Mucosa of descending colon (tissue), 3 donors: ENCODE measurements around the gene TUBB6. TPM values are rescaled to one million over a fixed set of nuclear protein-coding genes. Genes with fewer than 3 reads are reported as not detected.

ENCODE experiments used
- ATAC-seq: fragments of 200-7000 bp; cut with Tn5 transposase; one replicate; pipeline ENCODE4 v1.9.1; 2020; ENCODE audit warnings: mild to moderate bottlenecking, moderate library complexity
- DNase-seq, 3 donors: peaks; one replicate each; pipeline ENCODE4 v3.0.0-alpha.2; 2020
- H3K36me3 ChIP-seq: fragments of 200-600 bp; one replicate; pipeline ENCODE4 v1.8.0; 2021; ENCODE audit warnings: low read depth, mild to moderate bottlenecking
- H3K4me1 ChIP-seq: fragments of 200-600 bp; one replicate; pipeline ENCODE4 v1.8.0; 2021; ENCODE audit warnings: low read depth, mild to moderate bottlenecking
- H3K4me3 ChIP-seq: fragments of 200-600 bp; one replicate; pipeline ENCODE4 v1.8.0; 2021; ENCODE audit warnings: mild to moderate bottlenecking
- H3K9me3 ChIP-seq: fragments of 200-600 bp; one replicate; pipeline ENCODE4 v1.8.0; 2021; ENCODE audit warnings: mild to moderate bottlenecking
- intact Hi-C, 2 donors: fragments of 100-400 bp; cut with DNase I in 1 of 2; cut with micrococcal nuclease in 1 of 2; formaldehyde crosslinking; loops; one replicate each; pipeline versions ENCODE4 v1.11.0 to v1.11.1; 2022; cut with DNase I, micrococcal nuclease
- total RNA-seq, 3 donors: library from RNA; stranded (reverse); fragmentation: NEBNext Ultra II Directional in 2 of 3; extraction: Animal tissue kit (Norgen Biotek cat#: 25700) in 2 of 3; gene quantifications; one replicate each; pipeline versions ENCODE4 v1.2.1 to v1.2.4, GENCODE V29; 2021 to 2023
- TF ChIP-seq, protein P1 (sequence below): fragments of 200-600 bp; IDR thresholded peaks from one replicate; pipeline ENCODE4 v1.8.0; 2022; ENCODE audit warnings: antibody characterized with exemption, mild to moderate bottlenecking
- donor health status: DM: no; HTN: no; CAD: no; lungs with moderate emphysema.
- donor health status: DM: no; HTN: no; CAD: no.
- donor health status: DM: no; HTN: yes; CAD: no.

TUBB6 gene
- total RNA-seq, 3 donors from 2014 or later = 9.2 to 116 (median 32.9) TPM

DNA sequence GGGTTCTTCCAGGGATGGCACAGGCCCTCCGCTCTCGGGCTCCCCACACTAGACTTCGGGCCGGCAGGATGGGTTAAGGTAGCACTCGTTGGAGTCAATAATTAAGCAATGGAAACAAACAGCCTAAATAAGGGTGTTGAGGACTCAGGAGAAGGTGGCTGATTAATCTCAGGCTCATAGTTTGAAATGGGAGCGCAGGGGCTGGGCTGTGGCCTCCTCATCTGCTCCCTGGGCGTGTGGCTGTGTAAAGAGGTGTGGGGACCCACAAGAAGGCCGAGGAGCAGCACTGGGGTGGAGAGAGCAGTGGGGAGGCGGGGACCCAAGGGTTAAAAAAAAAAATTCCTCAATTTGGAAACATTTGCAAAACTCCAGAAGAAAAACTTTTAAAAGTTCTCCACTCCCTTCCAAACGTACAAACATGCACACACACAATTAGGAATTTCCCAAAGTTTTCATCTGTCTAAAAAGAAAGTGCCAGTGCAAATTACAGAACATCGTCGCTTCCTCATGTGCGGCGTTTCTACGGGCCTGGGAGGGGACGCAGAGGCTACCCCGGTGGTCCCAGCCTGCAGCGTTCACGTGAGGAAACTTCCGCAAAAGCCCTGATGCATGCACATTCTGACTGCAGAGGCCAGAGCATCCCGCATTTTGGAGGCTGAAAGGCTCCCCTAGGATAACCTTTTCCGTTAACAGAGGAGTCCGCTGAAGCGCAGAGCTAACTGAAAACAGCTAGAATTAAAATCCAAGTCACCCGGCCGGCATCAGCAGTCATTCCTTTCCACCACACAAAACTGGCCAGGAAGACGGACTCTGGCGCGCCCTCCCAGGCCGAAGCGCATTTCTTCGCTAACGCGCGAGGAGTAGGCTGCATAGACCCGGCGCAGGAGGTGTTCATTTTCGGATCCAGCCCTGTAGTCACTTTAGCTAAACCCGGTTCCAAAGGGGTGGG lies 1.0 kb upstream of the TUBB6 start:
- no peaks in the 10 kb centered on the region for H3K36me3 ChIP-seq
- DNase-seq = peak in 2 of 3 donors; percentile 41 to 42
- peaks cover 10% of the 10 kb centered on the region for H3K4me1 ChIP-seq
- TF ChIP-seq, protein P1, sequence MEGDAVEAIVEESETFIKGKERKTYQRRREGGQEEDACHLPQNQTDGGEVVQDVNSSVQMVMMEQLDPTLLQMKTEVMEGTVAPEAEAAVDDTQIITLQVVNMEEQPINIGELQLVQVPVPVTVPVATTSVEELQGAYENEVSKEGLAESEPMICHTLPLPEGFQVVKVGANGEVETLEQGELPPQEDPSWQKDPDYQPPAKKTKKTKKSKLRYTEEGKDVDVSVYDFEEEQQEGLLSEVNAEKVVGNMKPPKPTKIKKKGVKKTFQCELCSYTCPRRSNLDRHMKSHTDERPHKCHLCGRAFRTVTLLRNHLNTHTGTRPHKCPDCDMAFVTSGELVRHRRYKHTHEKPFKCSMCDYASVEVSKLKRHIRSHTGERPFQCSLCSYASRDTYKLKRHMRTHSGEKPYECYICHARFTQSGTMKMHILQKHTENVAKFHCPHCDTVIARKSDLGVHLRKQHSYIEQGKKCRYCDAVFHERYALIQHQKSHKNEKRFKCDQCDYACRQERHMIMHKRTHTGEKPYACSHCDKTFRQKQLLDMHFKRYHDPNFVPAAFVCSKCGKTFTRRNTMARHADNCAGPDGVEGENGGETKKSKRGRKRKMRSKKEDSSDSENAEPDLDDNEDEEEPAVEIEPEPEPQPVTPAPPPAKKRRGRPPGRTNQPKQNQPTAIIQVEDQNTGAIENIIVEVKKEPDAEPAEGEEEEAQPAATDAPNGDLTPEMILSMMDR = no peak
- no peak overlapping the region for H3K4me3 ChIP-seq
- intact Hi-C loops = no loop called here
- peak; percentile 22 for ATAC-seq
- H3K9me3 ChIP-seq = peaks cover 2% of the 10 kb centered on the region

DNA sequence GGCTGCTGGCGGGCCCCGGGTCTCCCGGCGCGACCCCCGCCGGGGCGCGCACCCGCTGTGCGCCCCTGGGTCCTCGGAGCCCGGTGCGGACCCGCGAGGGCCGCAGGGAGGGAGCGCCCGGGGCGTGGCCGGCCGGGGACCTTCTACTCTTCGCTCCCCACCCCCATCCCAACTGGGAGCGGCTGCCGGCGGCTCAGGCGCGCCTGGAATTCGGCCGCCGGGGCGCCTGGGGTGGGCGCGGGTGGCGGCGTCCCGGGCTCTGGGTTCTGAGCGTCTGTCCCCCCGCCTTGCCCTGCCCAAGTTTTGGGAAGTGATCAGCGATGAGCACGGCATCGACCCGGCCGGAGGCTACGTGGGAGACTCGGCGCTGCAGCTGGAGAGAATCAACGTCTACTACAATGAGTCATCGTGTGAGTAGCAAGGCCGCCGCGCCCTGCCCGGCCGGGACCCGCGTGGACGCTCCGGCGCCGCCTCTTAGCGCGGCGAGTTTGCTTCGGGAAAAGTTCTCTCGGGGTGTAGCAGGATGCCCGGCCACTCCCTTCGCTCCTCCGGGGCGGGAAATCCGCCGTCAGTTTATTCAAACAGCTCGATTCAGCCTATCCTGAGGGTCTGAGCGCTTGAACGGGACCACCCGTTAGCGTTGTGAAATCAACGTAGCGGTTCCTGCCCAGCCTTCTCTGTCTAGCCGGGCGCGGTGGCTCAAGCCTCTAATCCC lies 502 bp downstream of the TUBB6 start:
- TF ChIP-seq, protein P1 = no peak
- intact Hi-C loops = no loop called here
- DNase-seq = peak; percentile 69 to 83 (median 78)
- H3K36me3 ChIP-seq = no peaks in the 10 kb centered on the region
- ATAC-seq = peak; percentile 83
- H3K4me3 ChIP-seq = peak overlapping the region; percentile 17
- peaks cover 4% of the 10 kb centered on the region for H3K9me3 ChIP-seq
- H3K4me1 ChIP-seq = peaks cover 10% of the 10 kb centered on the region

DNA sequence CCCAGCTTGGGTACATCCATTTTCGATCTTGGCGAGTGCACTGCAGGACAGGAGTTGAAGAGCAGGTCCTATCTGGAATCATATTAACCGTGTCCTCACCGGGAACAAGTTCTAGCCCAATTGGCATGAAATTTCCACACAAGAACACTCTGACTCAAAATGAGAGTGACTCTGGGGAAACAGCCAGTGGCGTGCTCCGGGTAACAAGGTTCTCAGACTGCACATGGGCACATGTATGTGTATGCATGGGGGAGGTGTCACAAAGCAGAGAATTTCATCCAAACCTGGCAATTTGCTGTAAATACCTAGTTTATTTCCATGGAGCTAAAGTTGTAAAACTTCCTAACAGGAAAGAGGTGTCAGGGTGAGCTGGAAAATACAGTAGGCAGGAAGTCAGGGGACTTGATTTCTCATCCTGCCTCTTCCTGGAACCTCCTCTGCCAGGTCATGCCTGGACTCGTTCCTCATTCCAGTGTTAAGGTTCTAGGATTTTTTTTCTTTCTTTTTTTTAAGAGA lies 1.7 kb downstream of the TUBB6 start:
- peaks cover 10% of the 10 kb centered on the region for H3K4me1 ChIP-seq
- H3K9me3 ChIP-seq = peaks cover 4% of the 10 kb centered on the region
- H3K4me3 ChIP-seq = no peak overlapping the region
- no peak for ATAC-seq
- H3K36me3 ChIP-seq = no peaks in the 10 kb centered on the region
- DNase-seq = no peak
- TF ChIP-seq, protein P1 = no peak
- intact Hi-C loops = no loop called here

DNA sequence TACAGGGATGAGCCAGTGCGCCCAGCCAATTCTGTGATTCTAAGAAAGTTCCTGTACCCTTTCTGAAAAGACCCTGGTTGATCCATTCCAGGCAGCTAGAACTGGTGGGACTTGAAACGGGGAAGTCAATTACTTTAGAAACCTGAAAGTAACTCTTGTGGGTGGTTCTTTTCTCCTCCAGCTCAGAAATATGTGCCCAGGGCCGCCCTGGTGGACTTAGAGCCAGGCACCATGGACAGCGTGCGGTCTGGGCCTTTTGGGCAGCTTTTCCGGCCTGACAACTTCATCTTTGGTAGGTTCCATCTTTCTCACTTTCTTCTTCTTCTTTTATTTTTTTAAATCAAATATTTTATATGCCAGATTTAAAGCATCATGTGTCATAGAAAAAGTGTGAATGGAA lies 2.7 kb downstream of the TUBB6 start:
- intact Hi-C loops = no loop called here

DNA sequence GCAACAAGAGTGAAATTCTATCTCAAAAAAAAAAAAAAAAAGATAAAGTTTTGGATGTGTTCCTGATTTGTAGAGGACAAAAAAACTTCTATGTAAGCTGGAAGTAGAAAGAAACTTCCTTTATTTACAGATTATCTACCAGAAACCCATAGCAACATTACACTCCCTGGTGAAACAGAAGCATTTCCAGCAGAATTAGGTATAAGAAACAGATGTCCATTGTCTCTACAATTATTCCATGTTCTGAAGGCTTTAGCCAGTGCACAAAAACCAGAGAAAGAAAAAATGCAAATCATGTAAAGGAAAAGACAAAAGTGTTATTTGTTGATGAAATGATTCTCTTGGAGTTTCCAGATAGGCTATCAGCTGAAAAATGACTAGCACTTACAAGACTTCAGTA lies 4.9 kb downstream of the TUBB6 start:
- intact Hi-C loops = no loop called here
- H3K4me3 ChIP-seq = no peak overlapping the region
- ATAC-seq (no peak), DNase-seq (no peak)
- TF ChIP-seq, protein P1 = no peak
- H3K4me1 ChIP-seq = peaks cover 4% of the 10 kb centered on the region
- H3K36me3 ChIP-seq = no peaks in the 10 kb centered on the region
- H3K9me3 ChIP-seq = peaks cover 4% of the 10 kb centered on the region

More for the DNA sequence above, 2.7 kb downstream of the TUBB6 start:
- H3K36me3 ChIP-seq = no peaks in the 10 kb centered on the region
- H3K4me1 ChIP-seq = peaks cover 10% of the 10 kb centered on the region
- H3K9me3 ChIP-seq = peaks cover 4% of the 10 kb centered on the region
- DNase-seq (no peak), ATAC-seq (no peak)
- no peak overlapping the region for H3K4me3 ChIP-seq
- TF ChIP-seq, protein P1 = no peak
